ENCODE measurements around the gene GJB1.
"Not testable (repeated sequence)": the region's sequence is repeated elsewhere in the genome, so short reads cannot be mapped to it uniquely, and the experiment has no call there.

The GJB1 gene

GRCh38 chrX:71222929-71223328, at the start of gene GJB1:
TSS of gene GJB1 (plus strand) at chrX:71223224. CDS start at chrX:71223708, 484 bp downstream.
- no peak for TF ChIP-seq CTCF (IDR thresholded peaks at IDR 0.05; ENCODE audit: low read length, missing control alignments)
- no peak within 1 kb of the TSS for H3K4me3 ChIP-seq (replicated peaks; ENCODE audit: low read depth, low read length)
- DNase-seq (ENCODE audit: low read depth): no peak

GRCh38 chrX:71173440-71173839, 49.6 kb upstream of the GJB1 start:
- DNase-seq (ENCODE audit: low read depth): no peak
- no peak overlapping the region for H3K4me3 ChIP-seq (replicated peaks; ENCODE audit: low read depth, low read length)
- TF ChIP-seq CTCF (IDR thresholded peaks at IDR 0.05; ENCODE audit: low read length, missing control alignments): no peak

GRCh38 chrX:71174795-71175194, 48.2 kb upstream of the GJB1 start:
- no peak for DNase-seq (ENCODE audit: low read depth)
- no peak for TF ChIP-seq CTCF (IDR thresholded peaks at IDR 0.05; ENCODE audit: low read length, missing control alignments)
- no peak overlapping the region for H3K4me3 ChIP-seq (replicated peaks; ENCODE audit: low read depth, low read length)

- TF ChIP-seq CTCF (IDR thresholded peaks at IDR 0.05; ENCODE audit: low read length, missing control alignments): no peak
- DNase-seq (ENCODE audit: low read depth): no peak
- H3K4me3 ChIP-seq (replicated peaks; ENCODE audit: low read depth, low read length): no peak overlapping the region
Measured at GRCh38 chrX:71175531-71175930, 47.5 kb upstream of the GJB1 start.

- H3K4me3 ChIP-seq (replicated peaks; ENCODE audit: low read depth, low read length): no peak overlapping the region
- no peak for DNase-seq (ENCODE audit: low read depth)
- TF ChIP-seq CTCF (IDR thresholded peaks at IDR 0.05; ENCODE audit: low read length, missing control alignments): no peak
Measured at GRCh38 chrX:71177327-71177726, 45.7 kb upstream of the GJB1 start.

- H3K4me3 ChIP-seq (replicated peaks; ENCODE audit: low read depth, low read length): no peak overlapping the region
- peak; percentile 79 for DNase-seq (ENCODE audit: low read depth)
- TF ChIP-seq CTCF (IDR thresholded peaks at IDR 0.05; ENCODE audit: low read length, missing control alignments): peak; percentile 60
Measured at GRCh38 chrX:71178908-71179307, 44.1 kb upstream of the GJB1 start.

GRCh38 chrX:71180579-71181265, 42.3 kb upstream of the GJB1 start:
- not testable (repeated sequence) for DNase-seq (ENCODE audit: low read depth)

More at GRCh38 chrX:71180579-71181265, 42.3 kb upstream of the GJB1 start:
- H3K4me3 ChIP-seq (replicated peaks; ENCODE audit: low read depth, low read length): not testable (repeated sequence)

All from fibroblast of pulmonary artery (primary cell).